NCI-H1092 treated with DMSO at 0.1 percent for 48 hours (cell line): ENCODE measurements around the gene GUCY1A2.
"Not testable (repeated sequence)": the region's sequence is repeated elsewhere in the genome, so short reads cannot be mapped to it uniquely, and the experiment has no call there.

Experiments used
- DNase-seq: peaks from one replicate; lab custom pipeline; 2025; lab: John Stamatoyannopoulos, UW

GUCY1A2 gene

DNA sequence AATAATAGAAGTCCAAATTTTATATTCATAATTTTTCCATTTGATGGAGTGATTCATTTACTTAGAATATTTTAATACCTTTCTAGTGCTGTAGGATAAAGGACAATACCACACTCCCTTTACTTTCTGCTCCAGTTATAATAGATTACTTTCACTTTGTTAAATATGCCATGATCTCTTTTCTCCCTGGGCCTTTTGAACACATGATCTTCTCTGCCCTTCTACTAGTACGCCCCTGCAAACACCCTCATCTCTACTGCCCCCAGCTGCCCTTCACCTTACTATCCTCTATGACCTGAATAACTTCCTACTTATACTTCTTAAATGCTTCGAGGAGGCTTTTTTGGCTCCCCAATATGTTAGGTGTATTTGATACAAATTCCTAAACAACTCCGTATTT is 177.3 kb downstream of the GUCY1A2 start:
- DNase-seq, result no peak

DNA sequence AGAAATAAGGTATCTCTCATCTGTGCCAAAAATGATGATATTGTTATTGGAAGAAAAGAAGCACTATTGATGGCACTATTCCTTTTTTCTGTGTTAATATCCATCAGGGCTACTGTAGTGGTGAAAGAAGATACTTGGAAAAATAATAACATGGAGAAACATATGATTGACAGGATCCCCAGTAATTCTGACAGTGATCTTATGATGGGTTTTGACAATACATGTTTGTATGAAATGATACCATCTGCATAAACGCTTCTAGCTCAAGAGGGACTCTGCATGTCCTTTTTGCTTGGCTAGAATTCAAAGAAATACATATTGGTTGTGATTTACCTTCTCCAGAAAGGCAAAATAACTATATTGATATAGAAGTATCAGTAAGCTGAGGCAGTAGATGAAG is 178.1 kb downstream of the GUCY1A2 start:
- DNase-seq, result no peak

DNA sequence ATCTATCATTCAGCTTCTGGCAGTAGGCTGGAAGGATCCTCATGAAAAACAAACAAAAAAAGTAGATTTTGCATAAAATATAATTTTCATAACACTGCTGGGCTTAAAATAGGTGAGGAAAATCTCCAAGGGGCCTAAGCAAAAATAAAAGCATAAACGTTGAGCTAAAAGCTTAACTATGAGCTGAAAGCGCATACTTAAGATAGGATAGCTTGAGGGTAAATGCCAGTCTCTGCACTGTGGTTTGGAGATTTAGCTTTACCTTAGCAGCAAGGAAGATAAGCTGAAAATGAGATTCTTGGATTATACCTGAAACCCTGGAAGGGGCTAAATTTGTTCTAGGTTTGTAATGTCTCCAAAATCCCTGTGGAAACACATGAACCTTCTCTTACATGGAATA is 183.7 kb downstream of the GUCY1A2 start:
- no peak for DNase-seq

DNA sequence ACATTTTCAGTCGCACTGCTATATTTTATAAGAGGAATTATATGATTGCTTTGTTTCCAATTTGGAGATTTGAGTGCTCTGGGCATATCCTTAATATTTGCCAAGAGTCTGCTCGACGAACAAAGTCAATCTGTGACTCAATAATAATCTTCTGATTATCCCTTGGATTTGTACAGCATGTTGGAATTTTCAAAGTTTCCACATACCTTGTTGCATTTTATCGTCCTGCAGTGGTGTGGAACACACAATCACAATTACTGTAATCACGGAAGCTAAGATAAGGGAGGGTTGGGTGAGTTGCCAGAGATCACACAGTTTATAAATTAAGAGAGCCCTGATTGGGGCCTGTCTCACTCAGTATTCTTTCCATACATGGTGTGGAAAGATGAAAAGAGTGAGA is 189.3 kb downstream of the GUCY1A2 start:
- DNase-seq, result no peak

DNA sequence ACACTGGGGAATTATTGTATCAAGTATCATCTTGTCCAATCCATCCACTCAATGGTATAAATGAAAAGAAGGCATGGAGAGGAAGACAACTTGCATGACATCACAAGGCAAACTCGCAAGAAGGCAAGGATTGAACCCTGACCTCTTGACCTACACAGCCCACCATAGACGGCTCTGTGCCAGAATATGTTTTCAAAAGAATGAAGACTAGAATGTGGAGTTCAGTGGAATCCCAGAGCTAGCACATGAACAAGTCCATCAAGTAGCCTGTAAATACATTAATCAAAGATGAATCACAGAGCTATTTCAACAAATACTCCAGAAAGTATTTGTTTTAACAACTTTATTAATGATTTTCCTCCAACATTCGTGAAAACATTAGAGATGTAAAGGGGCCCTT is 189.7 kb downstream of the GUCY1A2 start:
- DNase-seq, result no peak

DNA sequence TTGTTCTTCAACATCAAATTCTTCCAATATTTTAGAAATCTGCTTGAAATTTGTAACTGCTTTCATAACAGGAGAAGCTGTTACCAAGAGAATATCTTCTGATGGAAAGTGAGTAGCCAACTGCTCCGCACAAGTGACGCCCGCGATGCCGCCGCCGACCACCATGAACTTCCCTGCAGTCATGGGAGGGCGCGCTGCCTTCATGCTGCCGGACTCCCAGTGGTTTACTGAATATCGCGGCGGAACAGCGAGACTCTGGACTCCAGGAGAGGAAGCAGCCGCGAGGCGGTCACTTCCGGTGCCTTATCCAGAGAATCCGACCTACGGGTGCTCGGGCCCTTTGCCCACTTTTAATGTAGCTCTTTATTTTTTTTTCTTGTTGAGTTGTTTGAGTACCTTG is 190.6 kb downstream of the GUCY1A2 start:
- no peak for DNase-seq

DNA sequence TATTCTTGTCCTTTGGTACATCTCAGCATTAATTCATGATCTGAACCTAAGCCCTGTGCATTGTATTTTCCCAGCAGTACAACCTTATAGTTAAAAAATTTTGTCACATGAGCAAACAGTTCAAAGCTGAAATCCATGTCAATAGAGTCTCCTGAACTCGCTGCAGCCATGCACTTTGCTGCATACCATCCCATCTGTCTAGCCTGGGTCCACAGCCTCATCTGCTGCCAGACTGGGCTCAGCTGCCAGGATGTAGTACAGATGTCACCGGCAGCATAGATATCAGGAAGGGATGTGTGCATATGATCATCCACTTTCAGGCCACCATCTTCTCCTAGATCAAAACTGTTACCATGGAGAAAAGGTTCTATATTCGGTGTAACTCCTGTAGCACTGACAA is 191.7 kb downstream of the GUCY1A2 start:
- DNase-seq, result not testable (repeated sequence)

DNA sequence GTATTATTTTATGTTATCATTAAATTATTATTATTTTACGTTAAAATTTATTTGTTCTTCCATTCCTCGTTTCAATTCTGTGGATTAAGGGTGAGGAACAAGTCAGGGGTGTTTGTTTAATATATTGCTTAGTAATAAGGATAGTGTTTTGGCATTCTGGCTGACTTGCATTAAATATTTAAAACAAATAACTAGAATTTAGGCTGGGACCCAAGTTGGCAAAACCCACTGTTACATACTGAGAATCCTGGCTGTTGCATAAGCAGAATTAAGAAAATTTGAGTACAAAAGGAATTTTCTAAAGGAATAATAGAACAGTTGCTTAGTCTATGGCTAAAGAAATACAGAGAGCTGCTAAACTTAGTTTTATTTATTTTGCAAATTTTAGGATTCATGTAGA is 196.4 kb downstream of the GUCY1A2 start:
- DNase-seq, result no peak

DNA sequence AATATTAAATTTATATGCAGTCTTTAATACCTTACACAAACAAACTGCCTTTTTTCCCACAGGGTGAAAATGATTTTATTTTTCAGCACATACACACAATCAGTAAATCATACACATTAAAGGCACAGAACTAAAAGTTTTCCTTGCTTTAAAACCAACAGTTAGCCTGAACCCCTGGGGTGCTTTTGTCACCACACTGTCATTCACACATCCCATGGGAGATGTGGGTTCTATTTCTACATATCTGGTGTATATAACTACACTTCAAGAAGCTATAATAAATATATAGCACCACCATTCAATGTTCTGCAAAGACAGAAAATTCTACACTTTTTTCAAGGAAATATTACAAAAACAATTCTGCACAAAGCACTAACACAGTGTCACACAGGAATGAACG is 197.0 kb downstream of the GUCY1A2 start:
- no peak for DNase-seq

DNA sequence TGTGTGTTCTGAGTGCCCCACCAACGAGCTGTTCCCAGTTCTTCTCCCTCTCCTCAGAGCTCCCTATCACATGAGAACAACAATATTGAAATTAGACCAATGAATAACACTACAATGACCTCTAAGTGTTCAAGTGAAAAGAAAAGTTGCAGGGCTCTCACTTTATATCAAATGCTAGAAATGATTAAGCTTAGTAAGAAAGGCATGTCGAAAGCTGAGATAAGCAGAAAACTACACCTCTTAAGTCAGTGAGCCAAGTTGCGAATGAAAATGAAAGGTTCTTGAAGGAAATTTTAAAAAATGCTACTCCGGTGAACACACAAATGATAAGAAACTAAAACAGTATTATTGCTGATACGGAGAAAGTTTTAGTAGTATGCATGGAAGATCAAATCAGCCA is 199.8 kb downstream of the GUCY1A2 start:
- DNase-seq, result no peak

DNA sequence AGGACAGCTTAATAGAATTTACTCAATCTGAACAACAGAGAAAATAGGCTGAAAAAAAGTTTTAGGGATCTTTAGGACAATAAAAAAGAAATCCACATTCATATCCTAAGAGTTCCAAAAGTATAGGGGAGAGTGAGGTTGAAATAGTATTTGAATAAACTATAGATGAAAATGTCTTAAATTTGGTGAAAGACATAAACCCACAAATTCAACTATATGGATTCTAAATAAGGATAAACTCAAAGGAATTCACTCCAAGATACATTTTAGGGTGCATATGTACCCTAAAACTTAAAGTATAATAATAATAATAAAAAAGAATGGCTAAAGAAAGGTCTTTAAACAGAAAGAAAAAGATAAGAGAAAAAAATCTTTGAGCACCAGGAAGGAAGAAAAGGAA is 203.1 kb downstream of the GUCY1A2 start:
- DNase-seq, result no peak

DNA sequence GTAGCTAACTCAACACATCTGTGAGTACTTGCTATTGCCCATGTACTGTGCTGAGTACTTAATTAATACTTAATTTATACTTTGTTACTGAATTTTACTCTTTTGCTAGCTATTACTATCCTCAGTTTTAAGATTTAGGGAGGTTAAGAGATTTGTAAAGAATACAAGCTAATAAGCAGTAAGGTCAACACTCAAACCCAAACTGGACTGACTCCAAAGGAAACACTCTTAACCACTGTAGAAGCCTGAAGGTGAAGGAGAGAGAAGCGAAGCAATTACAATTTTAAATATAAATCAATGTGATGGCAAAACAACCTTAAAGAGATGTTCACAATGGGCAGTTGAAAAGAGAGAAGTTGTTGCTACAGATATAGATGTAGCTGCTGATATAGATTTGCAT is 204.5 kb downstream of the GUCY1A2 start:
- DNase-seq, result no peak

DNA sequence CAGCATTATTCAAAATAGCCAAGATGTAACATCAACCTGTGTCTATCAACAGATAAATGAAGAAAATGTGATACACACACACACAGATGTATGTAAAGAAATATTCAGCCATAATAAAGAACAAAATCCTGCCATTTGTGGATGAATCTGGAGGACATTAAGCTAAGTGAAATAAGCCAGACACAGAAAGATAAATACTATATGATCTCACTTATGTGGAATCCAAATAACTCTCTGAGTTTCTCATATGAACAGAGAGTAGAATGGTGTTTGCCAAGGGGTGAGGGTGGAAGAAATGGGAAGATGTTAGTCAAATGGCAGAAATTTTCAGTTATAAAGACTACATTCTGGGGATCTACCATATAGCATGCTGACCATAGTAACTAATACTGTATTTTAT is 224.2 kb downstream of the GUCY1A2 start:
- DNase-seq, result no peak

DNA sequence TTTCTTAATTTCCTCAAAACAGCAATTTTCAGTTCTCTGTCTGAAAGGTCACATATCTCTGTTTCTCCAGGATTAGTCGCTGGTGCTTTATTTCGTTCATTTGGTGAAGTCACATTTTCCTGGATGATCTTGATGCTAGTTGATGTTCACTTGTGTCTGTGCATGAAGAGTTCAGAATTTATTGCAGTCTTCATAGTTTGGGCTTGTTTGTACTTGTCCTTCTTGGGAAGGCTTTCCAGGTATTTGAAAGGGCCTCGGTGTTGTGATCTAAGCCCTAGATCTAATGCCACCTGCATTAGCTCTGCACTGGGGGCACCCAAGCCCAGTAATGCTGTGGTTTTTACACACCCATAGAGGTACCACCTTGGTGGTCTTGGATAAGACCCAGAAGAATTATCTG is 228.9 kb downstream of the GUCY1A2 start:
- no peak for DNase-seq

DNA sequence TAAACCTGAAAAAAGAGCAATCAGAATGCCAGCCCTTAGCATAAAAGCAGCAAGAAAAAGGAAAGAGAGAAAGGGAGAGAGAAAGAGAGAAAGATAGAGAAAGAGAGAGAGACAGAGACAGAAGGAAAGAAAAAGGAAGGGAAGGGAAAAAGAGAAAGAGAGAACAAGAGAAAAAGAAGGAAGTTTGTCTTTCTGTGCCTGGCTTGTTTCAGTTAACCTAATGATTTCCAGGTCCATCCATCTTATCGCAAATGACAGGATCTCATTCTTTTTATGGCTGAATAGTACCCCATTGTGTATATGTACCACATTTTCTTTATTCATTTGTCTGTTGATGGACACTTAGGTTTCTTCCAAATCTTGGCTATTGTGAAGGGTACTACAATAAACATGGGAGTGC is 230.8 kb downstream of the GUCY1A2 start:
- no peak for DNase-seq

DNA sequence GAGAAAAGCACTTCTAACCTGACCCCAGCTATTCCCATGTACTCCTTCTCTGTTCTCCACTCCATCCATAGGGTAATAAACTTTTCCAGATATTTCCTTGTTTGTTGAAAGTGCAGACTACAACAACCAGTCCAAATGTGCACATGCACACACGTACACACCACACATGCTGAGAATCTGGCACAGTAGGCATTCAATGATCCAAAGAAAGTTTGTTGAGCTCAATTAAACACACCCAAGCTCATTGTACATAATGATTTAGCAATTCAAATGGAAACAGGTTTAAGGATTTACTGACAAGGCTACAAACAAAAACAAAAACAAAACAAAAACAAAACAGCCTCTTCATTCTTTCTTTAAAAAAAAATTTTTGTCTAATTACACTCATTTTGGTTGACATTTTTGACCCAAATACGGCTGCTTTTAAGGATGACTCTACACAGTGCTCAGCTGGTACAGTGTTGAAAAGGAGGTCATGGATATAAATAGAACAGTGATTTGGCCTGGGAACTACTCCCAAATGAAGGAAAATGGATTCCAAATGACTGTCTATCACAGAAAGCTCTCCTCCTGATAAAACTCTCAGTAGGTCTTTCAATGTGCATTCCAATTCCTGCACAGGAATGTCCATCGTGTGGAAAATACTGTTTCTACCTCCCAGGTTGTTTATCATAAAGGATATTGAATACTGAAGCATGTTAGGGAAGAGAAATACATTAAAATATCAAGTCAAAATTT is 232.2 kb downstream of the GUCY1A2 start:
- no peak for DNase-seq

DNA sequence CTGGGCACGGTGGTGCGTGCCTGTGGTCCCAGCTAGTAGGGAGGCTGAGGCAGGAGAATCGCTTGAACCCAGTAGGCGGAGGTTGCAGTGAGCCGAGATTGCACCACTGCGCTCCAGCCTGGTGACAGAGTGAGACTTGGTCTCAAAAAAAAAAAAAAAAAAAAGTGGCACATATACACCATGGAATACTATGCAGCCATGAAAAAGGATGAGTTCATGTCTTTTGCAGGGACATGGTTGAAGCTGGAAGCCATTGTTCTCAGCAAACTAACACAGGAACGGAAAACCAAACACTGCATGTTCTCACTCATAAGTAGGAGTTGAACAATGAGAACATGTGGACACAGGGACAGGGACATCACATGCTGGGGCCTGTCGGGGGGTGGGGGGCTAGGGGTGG is 241.0 kb downstream of the GUCY1A2 start:
- not testable (repeated sequence) for DNase-seq

DNA sequence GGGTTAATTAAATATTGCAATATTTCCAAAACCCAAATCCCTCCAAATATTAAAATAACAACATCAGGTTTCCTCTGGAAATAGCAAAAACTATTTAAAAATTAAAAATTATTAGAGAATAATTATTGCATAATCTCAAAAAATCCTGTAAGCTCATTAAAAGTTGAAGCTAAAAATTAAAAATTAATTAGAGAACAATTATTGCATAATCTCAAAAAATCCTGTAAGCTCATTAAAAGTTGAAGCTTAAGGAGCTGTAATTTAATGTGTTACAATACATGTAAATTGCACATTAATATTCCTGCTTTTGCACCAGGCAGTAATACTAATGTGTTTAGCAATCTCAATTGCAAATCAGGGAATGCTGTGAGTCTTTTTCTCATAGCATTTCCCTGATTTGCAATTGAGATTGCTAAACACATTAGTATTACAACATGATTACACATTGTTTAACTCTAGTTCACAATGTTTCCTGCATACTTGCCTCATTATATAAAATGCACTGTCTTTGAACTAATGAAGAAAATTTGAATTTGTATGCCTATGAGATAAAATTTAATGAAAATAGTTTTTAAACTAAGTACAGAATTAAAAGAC is 247.7 kb downstream of the GUCY1A2 start:
- no peak for DNase-seq

DNA sequence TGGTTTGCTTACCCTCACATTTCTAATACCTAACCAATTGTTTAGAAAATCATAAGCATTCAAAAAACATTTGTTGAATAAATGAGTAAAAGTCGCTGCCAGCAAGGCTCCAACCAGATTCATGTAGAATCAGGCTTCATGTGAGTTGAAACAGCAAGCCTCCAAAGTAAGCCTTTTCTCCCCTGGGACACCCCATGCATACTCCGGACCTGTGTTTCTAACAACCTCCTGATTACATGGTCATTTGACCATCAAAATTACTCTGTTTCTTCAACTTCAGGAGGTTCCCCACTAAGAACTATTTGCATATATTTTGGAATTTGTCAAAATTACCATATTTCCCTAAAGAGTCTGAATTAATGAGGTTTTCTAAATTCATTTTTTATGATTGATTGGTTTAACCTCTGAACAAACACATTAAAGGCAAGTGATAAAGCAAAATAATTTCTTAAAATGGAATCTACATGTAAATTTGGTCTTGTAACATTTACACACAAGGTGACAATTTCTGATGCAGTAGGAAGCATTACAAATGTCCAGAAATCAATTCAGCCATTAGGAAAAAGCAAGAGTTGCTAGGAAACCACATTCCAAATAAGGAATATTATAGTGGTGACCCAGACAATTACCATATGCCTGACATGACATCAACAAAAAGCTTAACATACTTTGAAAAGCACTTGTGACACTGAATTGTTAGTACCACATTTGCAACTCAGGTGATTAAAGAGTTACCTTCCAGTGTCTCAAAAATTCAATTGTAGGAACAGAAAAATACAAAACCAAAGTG is 252.6 kb downstream of the GUCY1A2 start:
- DNase-seq, result no peak

DNA sequence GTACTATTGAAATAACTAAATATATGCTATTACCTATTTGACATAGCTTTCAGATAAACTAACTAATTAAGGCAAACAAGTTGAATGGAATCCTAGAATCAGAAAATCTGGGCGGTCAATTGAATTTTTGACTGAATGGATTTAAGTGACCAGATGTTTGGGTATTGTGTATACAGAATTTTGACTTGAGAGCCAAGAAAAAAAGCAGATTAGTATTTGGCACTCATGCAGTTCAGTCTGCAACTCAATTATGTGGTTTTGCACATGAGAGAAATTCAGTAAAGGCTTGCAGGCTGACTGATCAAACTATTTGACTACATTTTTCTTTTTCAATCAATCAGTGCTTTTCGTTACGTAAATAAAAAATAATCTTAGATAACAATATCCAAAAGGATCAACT is 254.8 kb downstream of the GUCY1A2 start:
- DNase-seq, result peak; percentile 44

DNA sequence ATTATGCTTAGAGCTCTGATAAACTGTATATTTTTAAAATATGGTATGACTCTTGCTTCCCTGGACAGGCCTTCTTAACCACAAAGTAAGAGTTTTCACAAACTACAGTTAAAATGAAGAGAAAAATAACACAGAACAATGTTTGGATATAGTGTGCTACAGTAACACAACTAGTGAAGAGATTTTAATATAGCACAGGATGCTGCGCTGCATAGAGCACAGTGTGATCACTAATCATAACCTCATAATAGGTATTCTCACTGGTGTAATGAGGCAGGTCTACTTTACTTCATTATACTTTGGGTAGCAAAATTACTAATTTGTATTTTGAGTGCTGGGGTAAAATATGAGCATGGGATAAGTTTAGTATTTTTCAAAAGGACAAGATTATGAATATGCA is 256.5 kb downstream of the GUCY1A2 start:
- DNase-seq, result no peak

DNA sequence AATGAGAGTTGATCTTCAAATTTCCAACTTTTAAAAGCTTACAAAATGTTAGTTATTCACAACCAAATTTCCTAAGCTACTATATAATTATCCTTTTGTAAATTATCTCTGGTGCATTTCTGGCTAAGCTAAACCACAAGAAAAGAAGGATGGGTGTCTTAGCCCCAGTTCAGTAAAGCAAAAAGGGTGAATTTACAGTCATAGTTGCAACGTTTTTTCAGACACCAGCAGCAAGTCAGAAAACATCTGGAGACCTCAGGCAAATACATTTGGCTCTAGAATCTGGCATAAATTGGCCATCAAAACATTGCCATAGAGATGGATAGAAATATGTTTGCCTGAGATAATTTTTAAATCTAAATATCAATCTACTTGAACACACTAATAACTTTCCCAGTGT is 257.0 kb downstream of the GUCY1A2 start:
- no peak for DNase-seq

DNA sequence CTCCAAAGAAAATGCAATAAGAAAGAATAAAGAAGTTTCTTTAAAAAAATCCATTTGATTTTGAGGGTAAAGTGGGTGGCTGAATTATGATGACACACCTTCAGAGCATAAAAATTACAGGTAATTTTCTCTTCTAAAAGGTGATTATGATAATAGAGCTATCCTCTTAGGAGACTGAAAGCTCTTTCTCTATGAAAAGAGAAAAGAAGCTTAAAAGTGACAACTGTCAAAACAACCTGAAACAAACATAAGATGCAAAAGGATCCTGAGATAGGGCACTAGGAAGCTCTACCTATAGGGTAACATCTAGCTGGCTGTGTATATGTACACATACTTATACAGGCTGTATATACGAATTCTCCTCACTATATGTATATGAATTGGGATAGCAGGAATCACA is 270.2 kb downstream of the GUCY1A2 start:
- DNase-seq, result no peak
